Medulla oblongata (tissue), 1 donor: ENCODE measurements around the gene EDN2.

Experiments used
- DNase-seq: peaks from one replicate; pipeline ENCODE4 v3.0.0-alpha.2; 2015; ENCODE audit errors: extremely low spot score

The EDN2 gene

DNA sequence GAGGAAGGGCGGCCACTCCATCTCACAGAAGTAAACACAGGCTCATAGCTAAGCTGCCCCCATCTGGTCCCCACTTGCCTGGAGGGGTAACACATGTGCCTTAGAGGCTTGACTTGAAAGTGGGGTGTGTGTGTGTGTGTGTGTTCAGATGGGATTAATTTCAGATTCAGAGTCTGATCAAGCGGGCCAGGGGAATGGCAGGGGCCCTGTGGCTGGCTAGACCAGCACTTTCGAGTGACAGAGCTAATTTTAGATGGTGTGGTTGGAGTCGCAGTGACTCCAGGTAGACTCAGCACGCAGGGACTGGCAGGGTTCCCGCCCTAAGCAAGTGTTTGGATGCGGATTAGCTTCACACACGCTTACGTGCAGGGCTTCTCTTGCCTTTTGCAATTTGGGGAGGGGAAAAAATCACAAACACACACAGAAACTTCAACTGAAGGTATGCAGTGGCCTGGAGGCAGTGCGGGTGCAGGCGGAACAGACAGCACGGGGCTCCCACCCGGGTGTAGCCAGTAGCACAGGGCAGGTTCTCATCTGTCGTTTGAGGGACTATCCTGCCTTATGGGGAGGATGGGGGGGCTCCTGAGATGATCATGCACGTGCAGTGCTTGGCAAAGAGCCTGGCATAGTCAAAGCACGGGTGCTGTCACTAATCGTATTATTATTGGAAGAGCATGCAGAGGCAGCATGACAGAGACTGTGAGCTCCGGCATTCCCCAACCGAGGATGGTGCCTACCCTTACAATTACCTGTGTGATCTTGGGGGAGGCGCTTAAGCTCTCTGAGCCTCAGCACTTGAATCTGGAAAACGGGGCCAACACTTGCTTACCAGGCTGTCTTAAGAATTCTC is 1.3 kb downstream of the EDN2 start:
- DNase-seq, result no peak

GRCh38 chr1:41482001-41482765 is 2.3 kb downstream of the EDN2 start:
- DNase-seq, result no peak

- DNase-seq, result no peak
These were observed 3.2 kb downstream of the EDN2 start for GRCh38 chr1:41481109-41481775.

GRCh38 chr1:41480204-41481108 is 4.0 kb downstream of the EDN2 start:
- DNase-seq, result no peak

GRCh38 chr1:41479808-41480160 is 4.7 kb downstream of the EDN2 start:
- no peak for DNase-seq

GRCh38 chr1:41479000-41479807 is 5.3 kb downstream of the EDN2 start:
- peak; percentile 74 for DNase-seq

DNA sequence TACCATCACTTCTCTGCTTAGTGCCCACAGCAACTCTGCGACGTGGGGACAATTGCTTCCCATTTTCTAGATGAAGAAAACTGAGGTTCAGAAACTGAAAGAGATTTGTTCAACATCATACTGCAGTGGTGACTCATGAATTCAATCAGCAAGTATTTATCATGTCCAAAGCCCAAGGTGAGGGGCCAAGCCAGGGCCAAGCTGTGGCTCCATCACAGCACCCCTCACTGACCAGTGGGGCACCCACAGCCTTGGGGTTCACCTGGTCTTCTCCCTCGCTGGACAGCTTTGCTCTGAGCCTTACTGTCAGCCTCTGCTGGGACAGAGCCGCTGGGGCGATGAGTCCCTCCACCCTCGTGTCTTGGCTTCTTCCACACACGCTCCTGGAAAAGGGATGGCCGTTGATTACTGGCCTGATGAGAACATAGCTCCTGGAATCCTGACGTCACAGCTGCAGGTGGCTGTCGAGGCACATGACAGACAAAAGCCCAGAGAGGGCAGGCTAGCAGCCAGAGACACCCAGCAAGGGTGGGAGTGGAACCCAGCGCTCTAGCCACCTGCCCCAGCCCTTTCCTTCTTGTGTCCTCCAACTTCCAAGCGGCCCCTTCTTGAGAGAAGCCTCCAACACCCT is 6.2 kb downstream of the EDN2 start:
- DNase-seq, result no peak

DNA sequence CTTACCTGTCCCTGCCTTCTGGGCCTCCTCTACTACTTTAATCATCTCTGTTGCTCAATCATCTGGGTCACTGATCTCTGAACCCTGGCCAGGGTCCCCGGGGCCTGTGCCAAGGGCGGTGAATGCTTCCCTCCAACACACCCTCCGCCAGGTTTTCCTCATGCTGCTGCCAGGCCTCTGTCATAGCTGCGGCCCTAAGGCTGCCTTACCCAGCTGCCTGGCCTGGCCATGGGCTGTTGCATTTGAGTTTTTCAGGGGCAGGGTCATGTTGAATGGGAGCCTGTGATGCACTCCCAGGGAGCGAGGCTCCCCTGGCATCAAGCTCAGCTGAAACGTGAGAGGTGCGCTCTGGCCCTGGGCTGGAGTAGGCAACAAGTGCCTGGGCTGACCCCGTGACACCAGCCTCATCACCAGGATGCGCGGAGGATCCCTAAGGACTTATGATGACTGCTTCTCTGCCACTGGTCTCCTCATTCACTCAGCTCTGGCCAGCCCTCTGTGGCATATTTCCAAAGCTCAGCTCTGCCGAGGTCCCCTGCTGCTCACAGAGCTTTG is 7.6 kb downstream of the EDN2 start:
- no peak for DNase-seq

DNA sequence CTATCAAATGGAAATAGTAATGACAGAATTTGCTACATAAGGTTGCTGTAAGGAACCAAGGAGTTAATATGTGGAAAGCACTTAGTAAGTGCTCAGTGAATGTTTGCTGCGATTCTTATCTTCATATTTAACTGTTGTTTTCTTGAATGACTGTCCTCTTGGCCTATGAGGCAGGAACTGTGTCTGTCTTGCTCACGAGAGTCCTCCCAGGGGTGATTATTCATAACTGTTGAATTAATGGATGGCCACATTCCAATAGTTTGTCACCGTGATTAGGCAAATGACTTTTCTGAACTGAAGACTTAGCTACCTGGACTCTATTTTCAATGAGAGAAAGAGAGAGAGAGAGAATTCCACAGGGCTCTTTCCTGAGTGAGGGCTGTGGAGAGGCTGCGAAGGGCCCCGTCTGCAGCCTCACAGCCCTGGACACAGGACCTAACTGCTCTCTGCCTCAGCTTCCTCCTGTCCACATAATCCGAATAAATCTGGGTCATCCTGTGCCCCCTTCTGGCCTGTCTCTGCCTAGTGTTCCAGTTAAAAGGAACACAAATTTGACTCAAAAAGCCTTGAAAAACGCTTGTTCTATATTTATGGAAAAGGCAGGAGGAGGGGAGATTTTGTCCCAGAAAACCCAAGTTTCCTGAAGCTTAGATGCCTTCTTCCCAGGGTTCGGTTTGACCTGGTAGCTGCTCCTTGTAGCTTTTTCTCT is 8.5 kb downstream of the EDN2 start:
- no peak for DNase-seq

DNA sequence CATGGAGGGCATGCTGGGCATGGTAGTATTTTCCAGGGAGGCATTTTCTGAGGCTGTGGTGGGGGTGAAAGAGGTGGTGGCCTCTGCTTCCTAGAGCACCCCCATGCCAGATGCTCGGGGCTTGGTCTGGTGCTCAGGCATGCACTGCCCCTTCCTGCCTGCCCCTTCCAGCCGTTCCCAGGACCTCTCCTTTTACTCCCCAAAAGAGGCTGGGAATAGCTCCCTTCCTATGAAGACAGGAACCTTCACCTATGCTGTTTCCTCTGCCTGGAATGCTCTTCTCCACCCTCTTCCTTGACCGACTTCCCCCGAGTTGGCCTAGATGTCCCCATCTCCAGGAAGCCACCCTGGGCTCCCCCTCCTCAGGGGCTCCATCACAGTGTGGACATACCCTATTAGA is 9.1 kb downstream of the EDN2 start:
- DNase-seq, result no peak

GRCh38 chr1:41474490-41475271 is 9.8 kb downstream of the EDN2 start:
- peak; percentile 65 for DNase-seq

GRCh38 chr1:41473738-41474362 is 10.6 kb downstream of the EDN2 start:
- no peak for DNase-seq

DNA sequence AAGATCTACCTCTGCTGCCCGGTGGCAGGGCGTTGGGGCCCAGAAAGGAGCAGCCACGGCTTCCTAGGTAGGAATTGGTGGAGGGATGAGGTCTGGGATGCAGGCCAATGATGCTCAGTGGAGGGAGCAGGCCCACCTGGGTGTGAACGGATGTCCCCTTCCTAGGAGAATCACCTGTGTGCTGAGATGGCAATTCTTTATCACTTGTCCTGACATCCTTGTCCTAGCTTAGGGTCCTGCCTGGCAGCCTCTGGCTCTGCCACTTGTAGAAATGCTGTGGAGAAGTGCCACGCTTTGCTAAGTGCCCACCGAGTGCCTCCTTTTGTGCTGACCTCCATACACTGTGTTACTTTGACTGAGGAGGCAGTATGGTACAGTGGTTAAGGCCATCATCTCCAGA is 12.8 kb downstream of the EDN2 start:
- DNase-seq, result no peak

- DNase-seq, result no peak
These were observed 14.8 kb downstream of the EDN2 start for GRCh38 chr1:41469706-41470105.

- DNase-seq, result no peak
These were observed 16.2 kb downstream of the EDN2 start for GRCh38 chr1:41468122-41468762.

DNA sequence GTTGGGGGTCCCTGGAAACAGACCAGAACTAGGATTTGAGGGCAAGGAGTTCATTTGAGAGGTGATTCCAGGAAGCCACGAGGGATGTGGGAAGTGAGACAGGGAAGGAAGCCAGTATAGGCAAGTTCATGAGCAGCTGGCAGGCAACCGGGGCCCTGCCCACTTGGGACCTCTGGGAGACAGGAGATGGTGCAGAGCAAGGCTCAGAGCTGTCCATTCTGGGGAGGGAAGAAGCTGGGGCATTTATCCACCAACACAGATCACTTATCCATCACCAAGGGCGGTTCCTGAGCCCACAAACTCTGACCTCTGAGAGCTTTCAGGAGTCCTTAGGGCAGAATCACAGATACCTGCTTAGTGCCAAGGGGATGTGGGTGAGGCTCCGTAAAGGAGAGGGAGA is 16.8 kb downstream of the EDN2 start:
- no peak for DNase-seq

DNA sequence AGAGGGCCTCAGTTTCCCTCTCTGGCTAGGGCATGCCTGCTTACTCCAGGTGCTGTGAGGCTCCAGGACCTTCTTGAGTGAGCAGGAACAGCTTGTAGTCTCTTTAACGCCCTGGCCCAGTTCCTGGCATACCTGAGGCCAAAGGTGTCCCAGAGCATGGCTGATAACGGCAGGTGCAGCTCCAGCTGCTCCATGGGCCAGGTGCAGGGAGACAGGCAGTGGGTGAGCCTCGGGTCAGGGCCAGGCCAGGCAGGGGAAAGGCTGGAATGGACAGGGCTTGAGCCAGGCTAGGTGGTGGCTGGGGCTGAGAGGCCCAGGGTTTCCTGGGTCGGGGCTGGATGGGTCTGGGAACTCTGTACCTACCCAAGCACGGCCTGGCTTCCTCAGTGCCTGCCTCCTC is 18.3 kb downstream of the EDN2 start:
- DNase-seq, result no peak

- DNase-seq, result no peak
These were observed 18.7 kb downstream of the EDN2 start for GRCh38 chr1:41465741-41466140.
